Ascending aorta (tissue), 2 donors: Measurements from ENCODE around the gene DAAM2. TPM values are rescaled to one million over a fixed set of nuclear protein-coding genes. Genes with fewer than 3 reads are reported as not detected.
A peak's percentile ranks its signal among the peaks of the same experiment; 100 is the strongest.

Experiments used
- DNase-seq, 2 donors: peaks; one replicate each; pipeline ENCODE4 v3.0.0-alpha.2; 2019; ENCODE audit warnings: low spot score in 2 of 2
- H3K27ac ChIP-seq, 2 donors: fragments of 200-600 bp; sonication (generic); one replicate each; pipeline ENCODE4 v1.5.1; 2016 to 2017; ENCODE audit warnings: mild to moderate bottlenecking in 1 of 2
- H3K27me3 ChIP-seq: fragments of 200-600 bp; sonication (generic); one replicate; pipeline ENCODE4 v1.5.1; 2017
- H3K36me3 ChIP-seq, 2 donors: fragments of 200-600 bp; sonication (generic); one replicate each; pipeline ENCODE4 v1.5.1; 2016
- H3K4me1 ChIP-seq, 2 donors: fragments of 200-600 bp; sonication (generic); one replicate each; pipeline ENCODE4 v1.5.1; 2016 to 2017; ENCODE audit warnings: mild to moderate bottlenecking in 1 of 2
- H3K4me3 ChIP-seq, 2 donors: fragments of 200-600 bp; sonication (generic); one replicate each; pipeline ENCODE4 v1.5.1; 2016 to 2017; ENCODE audit warnings: mild to moderate bottlenecking in 1 of 2
- H3K9me3 ChIP-seq, 2 donors: fragments of 200-600 bp; sonication (generic); one replicate each; pipeline ENCODE4 v1.5.1; 2016
- CTCF ChIP-seq, 3 experiments: fragments of 200-600 bp in 2 of 3; fragments of 450-650 bp in 1 of 3; sonication (generic) in 2 of 3; IDR thresholded peaks; one replicate each; pipeline ENCODE4 v1.5.1; 2016 to 2019; ENCODE audit warnings: antibody characterized with exemption in 3 of 3, mild to moderate bottlenecking in 1 of 3, moderate library complexity in 1 of 3
- intact Hi-C: fragments of 100-400 bp; cut with DNase I; formaldehyde crosslinking; loops from one replicate; pipeline ENCODE4 v1.15.1; 2023
- total RNA-seq: library from RNA; depleted of rRNA; stranded (reverse); fragments of >200 nt; gene quantifications from one replicate; pipeline ENCODE4 v1.1.0, GENCODE V29; 2016

DAAM2 gene
- total RNA-seq, 1 donor from 2014 or later: 44.0 TPM

GRCh38 chr6:39847221-39847620, 55.0 kb downstream of the DAAM2 start:
- intact Hi-C loops: loop anchor here (10.0 kb wide), 1 partner anchor 122 kb away; the partner anchor contains the start of gene KIF6
- peak overlapping the region in 1 of 2 donors; percentile 59 for H3K4me3 ChIP-seq
- peak in 1 of 2 donors; percentile 86 for DNase-seq
- H3K36me3 ChIP-seq: no peaks in the 10 kb centered on the region
- TF ChIP-seq CTCF (IDR thresholded peaks at IDR 0.05): no peak
- H3K9me3 ChIP-seq: no peaks in the 10 kb centered on the region
- peak overlapping the region; percentile 61 to 68 for H3K27ac ChIP-seq
- H3K27me3 ChIP-seq: no peaks in the 10 kb centered on the region
- H3K4me1 ChIP-seq: peaks cover 23 to 61% of the 10 kb centered on the region in 2 donors

GRCh38 chr6:39848171-39848570, 56.0 kb downstream of the DAAM2 start:
- Histone ChIP-seq H3K36me3 (no peaks in the 10 kb centered on the region), H3K27ac (peak overlapping the region; percentile 61 to 68), H3K4me3 (peak overlapping the region in 1 of 2 donors; percentile 59), H3K27me3 (no peaks in the 10 kb centered on the region), H3K9me3 (no peaks in the 10 kb centered on the region), H3K4me1 (peaks cover 26 to 65% of the 10 kb centered on the region in 2 donors)
- no peak for DNase-seq
- TF ChIP-seq CTCF (IDR thresholded peaks at IDR 0.05): no peak
- intact Hi-C loops: loop anchor here (2.0 to 10.0 kb wide), 2 partner anchors 55 to 123 kb away; partner anchors contain the start of genes DAAM2 and KIF6

GRCh38 chr6:39849228-39849627, 57.1 kb downstream of the DAAM2 start:
- H3K9me3 ChIP-seq: no peaks in the 10 kb centered on the region
- no peaks in the 10 kb centered on the region for H3K27me3 ChIP-seq
- no peaks in the 10 kb centered on the region for H3K36me3 ChIP-seq
- DNase-seq: no peak
- peaks cover 21 to 59% of the 10 kb centered on the region in 2 donors for H3K4me1 ChIP-seq
- H3K27ac ChIP-seq: peak overlapping the region; percentile 61 to 68
- intact Hi-C loops: loop anchor here (2.0 to 10.0 kb wide), 2 partner anchors 56 to 124 kb away; partner anchors contain the start of genes DAAM2 and KIF6
- TF ChIP-seq CTCF (IDR thresholded peaks at IDR 0.05): no peak
- peak overlapping the region in 1 of 2 donors; percentile 59 for H3K4me3 ChIP-seq

- no peaks in the 10 kb centered on the region for H3K27me3 ChIP-seq
- intact Hi-C loops: loop anchor here (2.0 to 10.0 kb wide), 4 partner anchors 38 to 185 kb away; partner anchors contain the start of genes DAAM2 and KIF6
- H3K27ac ChIP-seq: peak overlapping the region; percentile 61 to 68
- H3K36me3 ChIP-seq: no peaks in the 10 kb centered on the region
- DNase-seq: no peak
- TF ChIP-seq CTCF (IDR thresholded peaks at IDR 0.05): no peak
- H3K4me3 ChIP-seq: no peak overlapping the region
- H3K9me3 ChIP-seq: no peaks in the 10 kb centered on the region
- H3K4me1 ChIP-seq: peaks cover 19 to 57% of the 10 kb centered on the region in 2 donors
Measured at GRCh38 chr6:39849764-39850163, 57.6 kb downstream of the DAAM2 start.

GRCh38 chr6:39850736-39851297, 58.6 kb downstream of the DAAM2 start:
- H3K36me3 ChIP-seq: no peaks in the 10 kb centered on the region
- peak overlapping the region; percentile 61 to 68 for H3K27ac ChIP-seq
- H3K9me3 ChIP-seq: no peaks in the 10 kb centered on the region
- no peak for DNase-seq
- H3K4me1 ChIP-seq: peaks cover 19 to 60% of the 10 kb centered on the region in 2 donors
- no peaks in the 10 kb centered on the region for H3K27me3 ChIP-seq
- TF ChIP-seq CTCF (IDR thresholded peaks at IDR 0.05): no peak
- no peak overlapping the region for H3K4me3 ChIP-seq
- intact Hi-C loops: loop anchor here (5.0 to 10.0 kb wide), 2 partner anchors 36 to 186 kb away; no protein-coding TSS in a partner anchor
